Body of pancreas (tissue), 4 donors: ENCODE data around the gene TPD52L2.
"Not testable (repeated sequence)": the region's sequence is repeated elsewhere in the genome, so short reads cannot be mapped to it uniquely, and the experiment has no call there.

Experiments used
- POLR2A ChIP-seq, 3 donors: fragments of 450-650 bp; IDR thresholded peaks; one replicate each; pipeline ENCODE4 v1.6.1; 2016; ENCODE audit warnings: antibody characterized with exemption in 3 of 3, mild to moderate bottlenecking in 2 of 3
- TF ChIP-seq, protein P1 (sequence below), 7 experiments: fragments of 450-650 bp in 4 of 7; fragments of 200-600 bp in 3 of 7; sonication (generic) in 3 of 7; IDR thresholded peaks; one replicate each; pipeline ENCODE4 v1.5.1; 2016 to 2019; ENCODE audit warnings: antibody characterized with exemption in 7 of 7

DNA sequence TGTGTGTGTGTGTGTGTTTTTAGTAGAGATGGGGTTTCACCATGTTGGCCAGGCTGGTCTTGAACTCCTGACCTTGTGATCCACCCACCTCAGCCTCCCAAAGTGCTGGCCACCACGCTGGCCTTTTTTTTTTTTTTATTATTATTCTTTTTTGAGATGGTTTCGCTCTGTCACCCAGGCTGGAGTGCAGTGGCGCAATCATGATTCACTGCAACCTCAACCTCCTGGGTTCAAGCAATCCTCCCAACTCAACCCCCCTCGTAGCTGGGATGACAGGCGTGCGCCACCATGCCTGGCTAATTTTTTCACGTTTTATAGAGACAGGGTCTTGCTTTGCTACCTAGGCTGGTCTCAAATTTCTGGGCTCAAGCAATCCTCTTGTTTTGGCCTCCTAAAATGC, 9.2 kb downstream of the TPD52L2 start:
- TF ChIP-seq, protein P1, sequence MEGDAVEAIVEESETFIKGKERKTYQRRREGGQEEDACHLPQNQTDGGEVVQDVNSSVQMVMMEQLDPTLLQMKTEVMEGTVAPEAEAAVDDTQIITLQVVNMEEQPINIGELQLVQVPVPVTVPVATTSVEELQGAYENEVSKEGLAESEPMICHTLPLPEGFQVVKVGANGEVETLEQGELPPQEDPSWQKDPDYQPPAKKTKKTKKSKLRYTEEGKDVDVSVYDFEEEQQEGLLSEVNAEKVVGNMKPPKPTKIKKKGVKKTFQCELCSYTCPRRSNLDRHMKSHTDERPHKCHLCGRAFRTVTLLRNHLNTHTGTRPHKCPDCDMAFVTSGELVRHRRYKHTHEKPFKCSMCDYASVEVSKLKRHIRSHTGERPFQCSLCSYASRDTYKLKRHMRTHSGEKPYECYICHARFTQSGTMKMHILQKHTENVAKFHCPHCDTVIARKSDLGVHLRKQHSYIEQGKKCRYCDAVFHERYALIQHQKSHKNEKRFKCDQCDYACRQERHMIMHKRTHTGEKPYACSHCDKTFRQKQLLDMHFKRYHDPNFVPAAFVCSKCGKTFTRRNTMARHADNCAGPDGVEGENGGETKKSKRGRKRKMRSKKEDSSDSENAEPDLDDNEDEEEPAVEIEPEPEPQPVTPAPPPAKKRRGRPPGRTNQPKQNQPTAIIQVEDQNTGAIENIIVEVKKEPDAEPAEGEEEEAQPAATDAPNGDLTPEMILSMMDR (IDR thresholded peaks at IDR 0.05): not testable (repeated sequence)
- not testable (repeated sequence) for TF ChIP-seq POLR2A (IDR thresholded peaks at IDR 0.05)
